Hematopoietic multipotent progenitor cell (in vitro differentiated cells): ENCODE data around the gene DNAJC5. TPM values are rescaled to one million over a fixed set of nuclear protein-coding genes. Genes with fewer than 3 reads are reported as not detected.
"Not testable (repeated sequence)": the region's sequence is repeated elsewhere in the genome, so short reads cannot be mapped to it uniquely, and the experiment has no call there.

Experiments
- DNase-seq, 3 donors: peaks; one replicate each; pipeline ENCODE4 v3.0.0-alpha.2; 2011 to 2015; ENCODE audit warnings: low read depth in 2 of 3, low spot score in 2 of 3
- total RNA-seq: library from RNA; depleted of rRNA; stranded (reverse); fragments of >200 nt; gene quantifications from one replicate; pipeline ENCODE4 v1.2.3, GENCODE V29; 2012

The DNAJC5 gene
- total RNA-seq, 1 donor = 38.5 TPM

DNA sequence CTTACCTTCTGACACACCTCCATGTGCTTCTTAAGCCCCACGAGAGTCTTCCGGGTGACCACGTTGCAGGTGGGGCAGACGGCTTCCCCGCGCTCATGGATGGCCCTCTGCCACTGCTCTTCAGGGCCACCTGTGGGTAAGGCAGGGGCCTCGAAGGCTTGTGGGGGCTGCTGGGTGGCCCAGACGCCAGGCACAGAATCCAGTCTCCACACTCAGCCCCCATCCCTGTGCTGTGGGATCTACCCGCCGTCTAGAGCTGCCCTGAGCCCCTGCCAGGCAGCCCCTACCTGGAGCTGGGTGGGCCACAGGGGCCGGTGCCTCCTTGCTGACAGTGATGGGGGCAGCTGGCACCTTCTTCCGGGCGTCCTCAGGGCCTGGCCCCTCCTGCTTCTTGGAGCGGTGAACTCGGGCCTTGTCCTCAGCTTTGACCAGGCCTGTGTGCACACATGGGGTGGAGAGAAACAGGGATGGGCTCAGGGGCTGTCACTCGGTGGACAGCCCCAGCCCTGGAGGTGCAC is 68.9 kb downstream of the DNAJC5 start:
- DNase-seq = no peak

DNA sequence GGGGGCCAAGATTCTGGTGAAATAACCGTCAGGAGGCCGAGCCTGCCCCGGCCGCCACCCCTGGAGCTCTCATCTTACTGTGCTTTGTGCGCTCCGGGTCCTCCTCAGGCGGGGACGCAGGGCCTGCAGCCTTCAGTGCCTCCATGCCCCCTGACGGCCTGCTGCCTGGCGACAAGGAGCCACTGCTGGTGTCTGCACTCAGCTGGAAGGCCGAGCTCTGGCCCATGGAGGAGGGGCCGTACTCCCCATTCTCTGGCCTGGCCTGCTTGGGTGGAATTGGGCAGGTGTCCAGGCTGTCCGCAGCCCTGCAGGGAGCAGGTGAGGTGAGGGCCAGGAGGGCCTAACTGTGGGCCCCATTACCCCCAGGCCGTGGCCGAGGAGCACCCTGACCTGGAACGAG is 69.5 kb downstream of the DNAJC5 start:
- no peak for DNase-seq

DNA sequence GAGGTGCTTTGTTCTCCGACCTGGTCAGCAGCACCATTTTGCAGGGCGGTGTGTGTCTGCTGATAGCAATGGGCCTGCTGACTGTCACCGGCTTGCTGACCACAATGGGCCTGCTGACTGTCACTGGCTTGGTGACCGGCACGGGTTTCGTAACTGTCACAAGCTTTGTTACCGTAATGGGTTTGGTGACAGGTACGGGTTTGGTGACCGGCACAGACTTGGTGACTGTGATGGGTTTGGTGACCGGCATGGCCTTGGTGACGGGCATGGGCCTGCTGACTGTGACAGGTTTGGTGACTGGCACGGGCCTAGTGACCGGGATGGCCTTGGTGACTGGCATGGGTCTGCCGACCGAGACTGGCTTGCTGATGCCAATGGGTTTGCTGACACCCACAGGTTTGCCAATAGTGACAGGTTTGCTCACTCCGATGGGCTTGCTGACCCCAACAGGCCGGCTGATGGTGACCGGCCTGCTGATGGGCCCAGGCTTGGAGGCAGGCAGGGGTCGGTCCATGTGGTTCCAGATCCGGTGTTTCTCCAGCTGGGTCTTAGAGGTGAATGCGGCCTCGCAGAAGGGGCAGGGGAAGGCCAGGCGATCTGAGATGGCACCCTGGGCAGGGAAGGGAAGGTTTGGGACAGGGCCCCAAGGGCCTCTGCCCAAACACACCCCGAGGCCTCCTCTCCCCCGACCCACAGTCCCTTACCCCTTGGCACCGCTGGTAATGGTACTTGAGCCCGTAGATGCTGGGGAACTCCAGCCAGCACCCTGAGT is 71.4 kb downstream of the DNAJC5 start:
- no peak for DNase-seq

DNA sequence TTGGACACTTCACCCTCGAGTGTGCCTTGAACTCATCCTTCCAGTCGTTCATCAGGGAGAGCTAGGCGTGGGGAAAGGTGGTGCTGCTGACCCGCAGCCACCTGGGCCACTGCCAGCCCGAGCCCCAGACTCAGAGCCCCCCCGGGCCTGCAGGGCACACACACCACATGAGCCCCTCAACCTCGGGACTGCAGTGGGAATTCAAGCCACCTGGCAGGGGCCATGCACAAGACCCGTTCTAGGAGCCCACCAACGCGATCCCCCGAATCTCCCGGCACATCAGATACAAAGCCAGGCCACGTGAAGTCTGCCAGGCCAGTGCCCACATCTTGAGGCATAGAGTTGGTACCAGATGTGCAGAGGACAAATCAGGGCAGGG is 72.0 kb downstream of the DNAJC5 start:
- no peak for DNase-seq

DNA sequence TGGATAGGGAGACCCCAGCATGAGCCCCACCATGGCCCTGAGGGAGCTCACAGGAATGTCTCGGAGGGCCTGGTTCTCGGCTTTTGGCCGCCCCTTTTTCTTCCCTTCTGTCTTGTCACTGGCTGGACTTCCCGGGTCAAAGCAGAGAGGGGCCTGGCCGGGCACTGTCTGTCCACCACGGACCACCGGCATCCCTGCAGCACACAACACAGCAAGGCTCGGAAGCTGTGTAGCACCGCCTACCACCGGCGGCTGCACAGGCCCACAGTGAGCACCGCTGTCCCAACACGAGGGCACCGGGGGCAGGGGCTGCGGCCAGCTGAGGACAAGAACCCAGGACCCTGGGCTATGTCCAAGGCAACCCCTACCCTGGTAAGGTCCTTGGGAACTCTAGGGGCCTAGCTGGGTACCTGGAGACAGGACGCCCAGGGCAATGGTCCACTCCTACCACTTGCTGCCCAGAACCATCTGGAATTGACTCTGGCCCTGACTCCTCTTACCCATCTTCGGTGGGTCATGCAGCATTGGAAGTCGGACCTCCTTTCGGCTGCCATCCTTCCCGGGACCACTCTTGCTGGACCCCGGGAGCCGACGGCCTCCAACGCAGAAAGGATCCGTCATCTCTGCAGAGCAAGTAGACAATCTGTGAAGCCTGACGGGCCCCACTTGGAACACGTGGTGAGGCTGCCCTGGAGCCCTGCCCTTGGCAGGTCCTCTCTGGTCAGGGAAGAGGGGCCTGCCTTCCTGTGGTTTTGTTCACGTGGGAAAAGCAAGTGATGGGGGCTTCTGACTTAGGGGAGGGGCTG is 72.6 kb downstream of the DNAJC5 start:
- no peak for DNase-seq

DNA sequence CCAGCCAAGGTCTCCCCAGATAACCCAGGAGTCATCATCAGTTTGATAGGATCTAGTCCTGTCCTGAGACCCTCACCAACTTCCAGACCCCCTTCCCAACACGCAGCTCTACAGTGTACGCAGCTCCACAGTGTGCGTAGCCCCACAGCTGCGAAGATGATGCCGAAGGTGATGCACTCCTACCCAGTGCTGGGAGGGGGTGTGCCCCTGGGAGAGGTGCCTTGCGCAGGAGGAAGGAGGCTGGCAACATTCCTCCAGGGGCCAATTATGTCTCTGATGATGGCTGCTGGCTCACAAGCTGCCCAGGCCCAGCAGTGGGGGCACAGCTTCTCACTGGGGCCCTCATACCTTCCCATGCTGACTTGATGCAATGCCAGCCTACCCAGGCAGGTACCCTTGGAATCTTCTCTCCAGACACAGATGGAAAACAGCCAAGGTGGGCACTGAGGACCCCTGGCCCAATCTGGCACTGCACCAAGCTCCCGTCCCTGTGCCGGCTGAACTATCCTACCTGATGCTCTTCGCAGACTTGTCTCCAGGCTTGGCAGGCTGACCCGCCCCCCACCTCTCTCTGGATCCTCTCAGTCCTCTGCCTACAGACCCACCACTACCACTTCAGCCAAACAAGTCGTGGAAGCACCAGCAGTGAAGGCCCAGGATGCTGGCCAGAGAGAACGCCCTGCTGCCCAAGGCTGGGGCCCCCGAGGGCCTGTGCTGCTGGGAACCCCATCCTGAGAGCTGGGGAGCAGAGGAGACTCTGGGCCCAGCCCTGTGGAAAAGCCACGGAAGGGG is 73.4 kb downstream of the DNAJC5 start:
- DNase-seq = no peak

DNA sequence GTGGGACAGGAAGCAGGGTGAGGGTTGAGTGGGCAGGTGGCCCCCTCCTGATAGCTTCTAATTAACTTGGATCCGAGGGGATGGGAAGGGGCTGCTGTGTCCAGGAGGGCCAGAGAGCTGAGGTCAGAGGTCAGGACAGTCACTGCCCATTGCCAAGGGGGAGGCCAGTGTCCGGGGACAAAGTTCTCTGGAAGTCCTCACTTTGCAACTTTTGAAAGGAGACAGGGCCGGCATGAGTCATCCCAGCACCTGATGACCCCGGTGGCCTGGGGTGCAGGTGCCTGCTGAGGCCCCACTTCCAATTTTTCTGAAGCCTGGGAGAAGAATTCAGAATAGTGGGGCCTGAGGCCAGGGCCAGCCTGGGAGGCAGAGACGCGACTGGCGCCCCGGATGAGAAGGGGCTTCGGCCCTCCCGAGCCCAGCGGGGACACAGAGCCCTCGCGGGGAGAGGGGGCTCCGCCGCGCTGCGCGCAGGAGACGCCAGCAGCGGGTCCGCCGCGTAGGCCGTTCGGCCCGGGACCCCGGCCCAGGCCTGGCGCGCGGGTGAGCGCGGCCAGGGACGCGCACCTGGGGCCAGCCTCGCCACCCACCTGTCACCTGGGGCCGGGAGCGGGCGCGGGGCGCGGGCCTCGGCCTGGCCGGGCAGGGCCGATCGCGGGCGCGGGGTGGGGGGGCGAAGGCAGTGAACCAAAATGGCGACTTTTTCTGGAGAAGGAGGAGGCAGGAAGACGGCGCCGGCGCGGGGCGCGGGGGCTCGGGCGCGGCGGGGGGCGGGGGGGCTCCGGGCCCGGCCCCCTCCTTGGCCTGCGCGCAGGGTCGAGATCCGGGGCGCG is 74.2 kb downstream of the DNAJC5 start:
- DNase-seq = no peak

DNA sequence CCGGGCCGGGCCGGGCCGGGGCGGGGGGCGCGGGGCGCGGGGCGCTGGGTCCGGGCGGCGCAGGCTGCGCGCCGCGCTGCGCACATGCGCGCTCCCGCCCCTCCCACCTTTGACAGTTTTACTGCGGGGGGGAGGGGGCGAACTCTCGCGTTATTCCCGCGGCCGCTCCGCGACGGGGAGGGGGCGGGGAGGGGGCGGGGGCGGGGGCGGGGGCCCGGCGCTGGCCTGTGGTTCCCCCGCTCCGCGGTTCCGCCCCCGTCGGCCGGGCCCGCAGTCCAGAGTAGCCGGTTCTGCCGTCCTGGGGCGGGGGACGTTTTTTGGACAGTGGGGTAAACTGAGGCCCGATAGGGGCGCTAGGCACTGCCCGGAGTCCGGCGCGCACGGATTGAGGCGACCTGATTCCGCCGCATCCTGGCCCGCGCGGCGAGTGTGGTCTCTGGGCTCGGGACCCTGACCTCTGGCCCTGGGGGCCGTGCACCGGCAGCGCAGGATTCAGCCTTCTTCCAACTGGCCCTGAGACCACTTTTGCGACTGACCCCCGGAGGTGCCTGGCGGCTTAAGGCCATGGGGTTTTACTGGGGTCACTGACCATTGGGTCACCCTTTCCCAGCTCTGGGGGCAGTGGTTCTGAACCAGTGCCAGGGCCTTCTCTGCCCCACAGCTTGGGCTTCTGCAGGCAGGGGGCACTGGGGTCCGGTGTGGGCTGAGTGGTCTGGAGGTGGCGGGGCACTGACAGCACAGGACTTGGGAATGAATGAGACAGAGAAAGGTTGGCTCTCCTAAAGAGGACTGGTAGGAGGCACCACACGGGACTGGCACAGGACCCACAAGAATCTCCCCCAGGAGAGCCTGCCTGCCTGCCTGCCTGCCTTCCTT is 75.2 kb downstream of the DNAJC5 start, which contains the start of gene ZNF512B:
Gene ZNF512B, minus strand, starts transcription at position 93 of the 876 bp plus-strand sequence. CDS start 1,980 bp downstream, outside the sequence.
- DNase-seq = peak in 2 of 3 donors; percentile 66 to 69

DNA sequence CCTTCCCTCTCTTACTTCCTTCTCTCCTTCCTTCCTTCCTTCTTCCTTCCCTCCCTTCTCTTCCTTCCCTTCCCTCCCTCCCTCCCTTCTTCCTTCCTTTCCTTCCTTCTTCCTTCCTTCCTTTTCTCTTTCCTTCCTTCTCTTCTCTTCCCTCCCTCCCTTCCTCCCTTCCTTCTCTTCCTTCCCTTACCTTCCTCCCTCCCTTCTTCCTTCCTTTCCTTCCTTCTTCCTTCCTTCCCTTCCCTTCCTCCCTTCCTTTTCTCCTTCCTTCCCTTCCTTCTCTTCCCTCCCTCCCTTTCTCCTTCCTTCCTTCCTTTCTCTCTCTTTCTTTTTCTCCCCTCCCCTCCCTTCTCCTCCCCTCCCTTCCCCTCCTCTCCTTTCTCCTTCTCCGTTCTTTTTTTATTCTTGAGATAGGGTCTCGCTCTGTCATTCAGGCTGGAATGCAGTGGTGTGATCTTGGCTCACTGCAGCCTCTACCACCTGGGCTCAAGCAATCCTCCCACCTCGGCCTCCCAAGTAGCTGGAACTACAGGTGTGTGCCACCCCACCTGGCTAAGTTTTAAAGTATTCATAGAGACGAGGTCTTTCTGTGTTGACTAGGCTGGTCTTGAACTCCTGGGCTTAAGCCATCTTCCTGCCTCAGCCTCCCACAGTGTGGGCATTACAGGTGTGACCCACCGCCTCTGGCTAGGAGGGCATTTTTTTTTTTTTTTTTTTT is 75.9 kb downstream of the DNAJC5 start:
- DNase-seq = no peak

DNA sequence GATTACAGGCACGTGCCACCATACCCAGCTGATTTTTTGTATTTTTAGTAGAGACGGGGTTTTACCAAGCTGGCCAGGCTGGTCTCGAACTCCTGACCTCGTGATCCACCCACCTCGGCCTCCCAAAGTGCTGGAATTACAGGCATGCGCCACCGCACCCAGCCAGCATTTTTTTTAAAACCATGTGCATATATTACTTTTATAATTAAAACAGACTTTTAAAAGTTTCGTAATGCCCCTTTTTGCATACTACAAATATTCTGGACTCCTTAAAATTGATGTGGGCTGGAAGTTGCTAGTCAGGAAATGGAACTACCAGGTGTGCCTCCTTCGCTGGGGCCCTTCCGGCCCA is 77.0 kb downstream of the DNAJC5 start:
- DNase-seq = not testable (repeated sequence)

DNA sequence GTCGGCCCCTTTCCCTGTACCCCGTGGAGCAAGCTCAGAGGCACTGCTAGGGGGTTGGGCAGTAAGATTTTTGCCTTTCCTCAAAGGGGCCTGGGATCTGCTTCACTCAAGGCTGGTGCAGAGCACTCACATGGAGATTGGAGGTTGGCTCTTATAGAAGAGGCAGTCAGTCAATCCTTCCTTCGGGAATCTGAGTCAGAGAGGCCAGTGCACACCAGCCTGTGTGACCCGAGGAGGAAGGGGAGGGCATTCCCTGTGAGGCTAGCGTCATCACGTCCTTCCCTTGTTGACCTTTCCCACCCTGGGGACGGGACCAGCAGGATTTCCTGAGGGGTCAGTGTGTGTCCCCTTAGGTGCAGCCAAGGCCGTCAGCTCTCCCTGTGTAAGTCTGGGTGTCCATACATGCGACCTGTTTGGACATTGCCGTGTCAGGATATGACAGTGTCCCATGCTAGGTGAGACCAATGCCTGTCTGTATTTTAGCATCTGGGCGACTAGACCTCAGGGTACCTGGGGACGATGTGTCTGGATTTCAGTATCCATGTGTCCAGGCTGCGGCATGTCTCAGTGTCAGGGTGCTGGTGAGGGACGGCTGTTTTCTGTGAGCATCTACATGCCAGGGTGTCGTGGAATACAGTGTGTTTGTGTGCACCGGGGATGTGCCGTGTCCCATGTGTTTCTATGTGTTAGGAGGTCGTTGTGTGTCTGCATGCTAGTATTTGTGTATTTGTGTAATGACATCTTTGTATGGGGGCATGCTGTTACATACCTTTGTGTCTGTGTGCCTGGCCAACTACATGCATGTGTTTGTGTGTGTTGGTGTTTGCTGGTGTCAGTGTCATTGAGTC is 77.6 kb downstream of the DNAJC5 start:
- DNase-seq = no peak

DNA sequence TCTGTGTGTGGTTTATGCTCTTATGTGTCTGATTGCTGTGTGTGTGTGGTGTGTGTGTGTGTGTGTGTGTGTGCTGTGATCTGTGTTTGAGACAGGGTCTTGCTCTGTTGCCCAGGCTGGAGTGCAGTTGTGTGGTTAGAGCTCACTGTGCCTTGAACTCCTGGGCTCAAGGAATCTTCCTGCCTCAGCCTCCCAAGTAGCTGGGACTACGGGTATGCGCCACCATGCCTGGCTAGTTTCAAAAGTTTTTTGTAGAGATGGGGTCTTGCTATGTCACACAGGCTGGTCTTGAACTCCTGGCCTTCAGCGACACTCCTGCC is 78.2 kb downstream of the DNAJC5 start:
- DNase-seq = no peak

DNA sequence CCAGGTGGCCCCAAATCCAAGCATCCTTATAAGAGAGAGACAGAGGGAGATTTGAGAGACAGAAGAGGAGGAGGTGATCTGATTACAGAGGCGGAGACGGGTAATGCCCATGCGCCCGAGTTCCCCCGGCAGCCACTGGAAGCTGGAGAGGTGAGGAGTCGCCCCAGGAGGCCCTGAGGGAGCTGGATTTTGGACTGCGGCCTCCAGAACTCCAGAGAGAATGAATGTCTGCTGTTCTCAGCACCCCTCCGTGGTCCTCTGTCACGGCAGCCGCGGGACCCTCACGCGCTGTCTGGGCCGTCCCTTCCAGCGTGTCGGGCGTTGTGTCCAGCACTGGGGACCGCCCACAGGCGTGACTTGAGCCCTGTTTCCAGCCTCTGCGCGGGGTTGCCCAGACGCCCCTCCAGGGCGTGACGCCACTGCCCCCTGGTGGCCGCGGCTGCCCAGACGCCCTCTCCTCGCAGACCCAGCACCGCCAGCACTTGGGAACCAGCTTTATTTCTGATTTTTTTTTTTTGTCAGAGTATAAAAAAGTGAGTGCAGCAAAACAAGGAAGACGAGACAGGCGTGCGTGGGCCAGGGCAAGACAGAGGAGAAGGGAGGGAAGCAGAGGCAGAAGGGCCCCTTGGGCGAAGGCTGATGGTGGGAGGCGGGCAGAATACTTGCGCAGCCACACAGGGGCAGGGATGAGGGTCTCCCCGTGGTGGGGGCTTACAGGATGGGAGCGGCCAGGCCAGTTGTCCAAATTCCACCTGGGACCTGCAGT is 78.9 kb downstream of the DNAJC5 start:
- peak in 2 of 3 donors; percentile 76 to 81 for DNase-seq

DNA sequence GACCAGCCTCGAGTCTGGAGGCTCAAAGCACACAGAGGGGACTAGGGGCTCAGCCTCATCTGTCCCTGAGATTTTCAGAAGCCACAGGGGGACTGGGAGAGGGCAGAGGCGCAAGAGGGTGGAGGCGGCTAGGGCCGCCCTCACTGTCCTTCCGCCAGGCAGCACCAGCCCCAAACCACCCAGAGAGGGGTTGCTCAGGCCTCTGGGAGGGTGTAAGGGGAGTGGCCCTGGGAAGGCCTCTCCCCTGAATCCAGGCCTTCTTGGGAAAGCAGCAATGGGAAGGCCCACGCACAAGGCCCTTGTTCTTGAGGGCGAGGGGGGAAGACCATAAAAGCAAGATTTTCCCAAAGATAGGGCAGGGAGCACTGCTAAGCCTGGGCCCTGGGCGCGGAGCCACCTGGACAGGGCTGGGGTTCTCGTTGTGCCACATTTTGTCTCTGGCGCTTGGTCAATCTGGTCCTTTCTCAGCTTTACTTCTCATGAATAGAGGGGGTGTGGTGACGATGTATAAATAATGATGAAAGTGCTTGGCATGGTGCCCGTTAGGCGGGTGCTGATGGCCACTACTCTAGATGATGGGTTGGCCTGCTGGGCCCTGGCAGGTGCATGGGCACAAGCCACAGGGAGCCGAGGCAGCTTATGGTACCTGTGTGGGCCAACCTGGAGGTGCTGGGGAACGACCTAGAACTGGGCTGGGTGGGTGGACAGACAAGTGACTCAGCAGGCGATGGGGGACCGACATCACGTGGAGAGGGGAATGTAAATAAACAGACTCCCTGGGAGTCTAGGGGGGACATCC is 79.7 kb downstream of the DNAJC5 start:
- no peak for DNase-seq

DNA sequence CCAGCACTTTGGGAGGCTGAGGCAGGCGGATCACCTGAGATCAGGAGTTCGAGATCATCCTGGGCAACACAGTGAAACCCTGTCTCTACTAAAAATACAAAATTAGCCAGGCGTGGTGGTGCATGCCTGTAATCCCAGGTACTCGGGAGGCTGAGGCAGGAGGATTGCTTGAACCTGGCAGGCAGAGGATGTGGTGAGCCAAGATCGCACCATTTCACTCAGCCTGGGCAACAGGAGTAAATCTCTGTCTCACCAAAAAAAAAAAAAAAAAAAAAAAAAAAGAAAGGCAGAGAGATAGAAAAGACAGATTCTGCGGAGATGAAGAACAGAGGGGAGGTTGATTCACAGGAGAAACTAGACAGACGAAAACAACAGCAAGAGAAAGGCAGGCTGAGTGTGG is 81.6 kb downstream of the DNAJC5 start:
- DNase-seq = not testable (repeated sequence)
